Urinary bladder (tissue), 4 donors: ENCODE measurements around the gene FRRS1. TPM values are rescaled to one million over a fixed set of nuclear protein-coding genes. Genes with fewer than 3 reads are reported as not detected.

Experiments used
- DNase-seq: peaks from one replicate; pipeline ENCODE4 v3.0.0-alpha.2; 2015; ENCODE audit errors: extremely low spot score
- H3K27ac ChIP-seq: one replicate; pipeline ENCODE4 v1.5.1; 2013; ENCODE audit warnings: low read depth, mild to moderate bottlenecking, moderate library complexity
- H3K36me3 ChIP-seq: one replicate; pipeline ENCODE4 v1.6.1; 2013; ENCODE audit warnings: mild to moderate bottlenecking, moderate library complexity; ENCODE audit not compliant: insufficient read depth
- H3K4me1 ChIP-seq: one replicate; pipeline ENCODE4 v1.6.1; 2013; ENCODE audit warnings: mild to moderate bottlenecking, moderate library complexity; ENCODE audit not compliant: insufficient read depth
- H3K4me3 ChIP-seq: one replicate; pipeline ENCODE4 v1.5.1; 2013; ENCODE audit warnings: low read depth, low read length
- WGBS: extraction: QIAGEN DNeasy Blood & Tissue Kit; methylation state at CpG from one replicate; pipeline ENCODE4 v1.1.7; 2013; 5-methylcytosine and 5-hydroxymethylcytosine counted together
- polyA plus RNA-seq: library from polyadenylated mRNA; stranded (reverse); fragments of 200-250 nt; gene quantifications from one replicate; pipeline ENCODE4 v1.2.3, GENCODE V29; 2013
- total RNA-seq: library from RNA; depleted of rRNA; stranded (reverse); fragments of >200 nt; gene quantifications from one replicate; pipeline ENCODE4 v1.2.3, GENCODE V29; 2014
- donor health status: healthy with polysubstance abuse.
- donor health status: healthy.

FRRS1 gene
- total and polyA plus RNA-seq, 2 donors: 3.4 to 23.2 TPM

GRCh38 chr1:99674115-99675064, 92.0 kb downstream of the FRRS1 start:
- no peaks in the 10 kb centered on the region for H3K4me1 ChIP-seq
- no peak for DNase-seq

GRCh38 chr1:99673315-99673714, 93.1 kb downstream of the FRRS1 start:
- H3K27ac ChIP-seq: no peak overlapping the region
- no peak for DNase-seq
- WGBS: 81% methylated on average over 5 of the region's 5 CpGs
- H3K36me3 ChIP-seq: no peaks in the 10 kb centered on the region
- no peak overlapping the region for H3K4me3 ChIP-seq
- H3K4me1 ChIP-seq: no peaks in the 10 kb centered on the region

More at GRCh38 chr1:99674115-99675064, 92.0 kb downstream of the FRRS1 start:
- Histone ChIP-seq H3K27ac (no peak overlapping the region), H3K4me3 (no peak overlapping the region), H3K36me3 (no peaks in the 10 kb centered on the region)
- WGBS: 77% methylated on average over 6 of the region's 6 CpGs

- H3K4me1 ChIP-seq: no peaks in the 10 kb centered on the region
- H3K4me3 ChIP-seq: no peak overlapping the region
- WGBS: 60% methylated on average over 6 of the region's 6 CpGs
- H3K36me3 ChIP-seq: no peaks in the 10 kb centered on the region
- H3K27ac ChIP-seq: no peak overlapping the region
- no peak for DNase-seq
These were observed 93.8 kb downstream of the FRRS1 start for GRCh38 chr1:99672530-99673213.

- Histone ChIP-seq H3K36me3 (no peaks in the 10 kb centered on the region), H3K4me1 (no peaks in the 10 kb centered on the region), H3K4me3 (no peak overlapping the region), H3K27ac (no peak overlapping the region)
- no peak for DNase-seq
- WGBS: 79% methylated on average over 4 of the region's 4 CpGs
These were observed 94.4 kb downstream of the FRRS1 start for GRCh38 chr1:99672038-99672437.

- DNase-seq: no peak
- Histone ChIP-seq H3K36me3 (no peaks in the 10 kb centered on the region), H3K4me1 (no peaks in the 10 kb centered on the region), H3K27ac (no peak overlapping the region), H3K4me3 (no peak overlapping the region)
- 63% methylated on average over 1 of the region's 1 CpG for WGBS
These were observed 95.9 kb downstream of the FRRS1 start for GRCh38 chr1:99670583-99670982.

GRCh38 chr1:99669821-99670220, 96.6 kb downstream of the FRRS1 start:
- no peak overlapping the region for H3K27ac ChIP-seq
- 94% methylated on average over 2 of the region's 2 CpGs for WGBS
- no peaks in the 10 kb centered on the region for H3K36me3 ChIP-seq
- DNase-seq: no peak
- H3K4me1 ChIP-seq: no peaks in the 10 kb centered on the region
- H3K4me3 ChIP-seq: no peak overlapping the region

- no peaks in the 10 kb centered on the region for H3K4me1 ChIP-seq
- no peak overlapping the region for H3K27ac ChIP-seq
- no peak overlapping the region for H3K4me3 ChIP-seq
- WGBS: 64% methylated on average over 4 of the region's 4 CpGs
- no peak for DNase-seq
- no peaks in the 10 kb centered on the region for H3K36me3 ChIP-seq
These were observed 97.1 kb downstream of the FRRS1 start for GRCh38 chr1:99669376-99669775.

GRCh38 chr1:99665212-99665611, 101.2 kb downstream of the FRRS1 start:
- 57% methylated on average over 1 of the region's 1 CpG for WGBS
- Histone ChIP-seq H3K27ac (no peak overlapping the region), H3K4me1 (no peaks in the 10 kb centered on the region), H3K36me3 (no peaks in the 10 kb centered on the region), H3K4me3 (no peak overlapping the region)
- DNase-seq: no peak

GRCh38 chr1:99663501-99663900, 102.9 kb downstream of the FRRS1 start:
- Histone ChIP-seq H3K36me3 (no peaks in the 10 kb centered on the region), H3K27ac (no peak overlapping the region), H3K4me3 (no peak overlapping the region), H3K4me1 (no peaks in the 10 kb centered on the region)
- WGBS: 90% methylated on average over 2 of the region's 2 CpGs
- DNase-seq: no peak

- Histone ChIP-seq H3K27ac (no peak overlapping the region), H3K4me1 (no peaks in the 10 kb centered on the region), H3K36me3 (no peaks in the 10 kb centered on the region), H3K4me3 (no peak overlapping the region)
- WGBS: 31% methylated on average over 3 of the region's 3 CpGs
- no peak for DNase-seq
These were observed 103.8 kb downstream of the FRRS1 start for GRCh38 chr1:99662539-99663080.

- DNase-seq: no peak
- no peaks in the 10 kb centered on the region for H3K36me3 ChIP-seq
- H3K27ac ChIP-seq: peak overlapping the region; percentile 50
- H3K4me3 ChIP-seq: no peak overlapping the region
- 77% methylated on average over 3 of the region's 3 CpGs for WGBS
- no peaks in the 10 kb centered on the region for H3K4me1 ChIP-seq
These were observed 104.7 kb downstream of the FRRS1 start for GRCh38 chr1:99661780-99662179.

- no peaks in the 10 kb centered on the region for H3K4me1 ChIP-seq
- no peak overlapping the region for H3K27ac ChIP-seq
- DNase-seq: no peak
- no peak overlapping the region for H3K4me3 ChIP-seq
- no peaks in the 10 kb centered on the region for H3K36me3 ChIP-seq
- WGBS: 92% methylated on average over 2 of the region's 2 CpGs
These were observed 105.9 kb downstream of the FRRS1 start for GRCh38 chr1:99660496-99660895.

- H3K27ac ChIP-seq: no peak overlapping the region
- DNase-seq: no peak
- H3K4me3 ChIP-seq: no peak overlapping the region
- WGBS: 55% methylated on average over 2 of the region's 2 CpGs
- no peaks in the 10 kb centered on the region for H3K4me1 ChIP-seq
- H3K36me3 ChIP-seq: no peaks in the 10 kb centered on the region
These were observed 106.7 kb downstream of the FRRS1 start for GRCh38 chr1:99659755-99660210.
